Keratinocyte (primary cell): ENCODE measurements around the gene SORBS1. TPM values are rescaled to one million over a fixed set of nuclear protein-coding genes. Genes with fewer than 3 reads are reported as not detected.

Experiments
- DNase-seq: peaks from one replicate; pipeline ENCODE4 v3.0.0-alpha.2; 2011; ENCODE audit warnings: low read depth, missing footprints, low spot score
- FAIRE-seq: peaks from 2 replicates; lab custom pipeline; 2011; peaks lifted over from hg19 to GRCh38; lab: Jason Lieb, UNC
- H2AFZ ChIP-seq: 2 replicates; pipeline ENCODE4 v1.6.0; 2012; ENCODE audit warnings: low read length, control low read depth, inconsistent platforms; ENCODE audit not compliant: control insufficient read depth
- H3K27ac ChIP-seq: 2 replicates; pipeline ENCODE4 v1.5.1; 2011; ENCODE audit warnings: low read length; ENCODE audit not compliant: control insufficient read depth, insufficient read depth
- H3K27me3 ChIP-seq: 3 replicates; pipeline ENCODE4 v1.6.0; 2011; ENCODE audit warnings: low read length; ENCODE audit not compliant: control insufficient read depth, insufficient read depth; ENCODE audit errors: extremely low read depth
- H3K36me3 ChIP-seq, 2 experiments: 2 replicates in 1 of 2; 3 replicates in 1 of 2; pipeline ENCODE4 v1.5.1; 2011; ENCODE audit warnings: low read length in 2 of 2, mild to moderate bottlenecking in 1 of 2; ENCODE audit not compliant: control insufficient read depth in 2 of 2, insufficient read depth in 2 of 2; ENCODE audit errors: extremely low read depth in 1 of 2
- H3K4me1 ChIP-seq: 3 replicates; pipeline ENCODE4 v1.5.1; 2011; ENCODE audit warnings: low read length; ENCODE audit not compliant: control insufficient read depth, insufficient read depth; ENCODE audit errors: extremely low read depth
- H3K4me2 ChIP-seq: 3 replicates; pipeline ENCODE4 v1.6.0; 2011; ENCODE audit warnings: low read depth, low read length; ENCODE audit not compliant: control insufficient read depth, insufficient read depth; ENCODE audit errors: extremely low read depth
- H3K4me3 ChIP-seq, 3 experiments: fragments of 200-600 bp in 1 of 3; sonication (generic) in 1 of 3; 2 replicates in 2 of 3; 3 replicates in 1 of 3; pipeline ENCODE4 v1.5.1; 2011 to 2016; ENCODE audit warnings: low read length in 3 of 3, mild to moderate bottlenecking in 3 of 3, control low read depth in 2 of 3, inconsistent platforms in 1 of 3, low read depth in 1 of 3, mixed read lengths in 1 of 3, mixed run types in 1 of 3, moderate library complexity in 1 of 3; ENCODE audit not compliant: control insufficient read depth in 2 of 3, insufficient read depth in 2 of 3; ENCODE audit errors: extremely low read depth in 1 of 3
- H3K79me2 ChIP-seq: 2 replicates; pipeline ENCODE4 v1.6.0; 2012; ENCODE audit warnings: low read length; ENCODE audit not compliant: control insufficient read depth, insufficient read depth
- H3K9ac ChIP-seq: 3 replicates; pipeline ENCODE4 v1.6.0; 2011; ENCODE audit warnings: low read length; ENCODE audit not compliant: control insufficient read depth, insufficient read depth; ENCODE audit errors: extremely low read depth
- H3K9me1 ChIP-seq: 3 replicates; pipeline ENCODE4 v1.6.0; 2011; ENCODE audit warnings: low read length; ENCODE audit not compliant: control insufficient read depth, insufficient read depth; ENCODE audit errors: extremely low read depth
- H3K9me3 ChIP-seq: 2 replicates; pipeline ENCODE4 v1.5.1; 2012; ENCODE audit warnings: low read depth, low read length; ENCODE audit not compliant: control insufficient read depth
- H4K20me1 ChIP-seq: 3 replicates; pipeline ENCODE4 v1.6.0; 2011; ENCODE audit warnings: low read length; ENCODE audit not compliant: control insufficient read depth, insufficient read depth; ENCODE audit errors: extremely low read depth
- EZH2 ChIP-seq: IDR thresholded peaks from one replicate; pipeline ENCODE4 v1.6.1; 2012; ENCODE audit warnings: inconsistent platforms, mild to moderate bottlenecking, low read length, moderate library complexity
- dilution Hi-C: fragments of 300-500 bp; cut with MboI; formaldehyde crosslinking; loops from one replicate; pipeline ENCODE4 v1.7.0; 2020; ENCODE audit warnings: low sequenced_read_pairs; ENCODE audit not compliant: extremely low pct_ligation_motif_present
- polyA plus RNA-seq, 5 experiments: library from polyadenylated mRNA; depleted of rRNA in 3 of 5; stranded (reverse) in 3 of 5; stranded (forward) in 1 of 5; unstranded in 1 of 5; fragments of >200 nt; gene quantifications; 1 replicate in 1 of 5; 2 replicates in 3 of 5; 3 replicates in 1 of 5; pipeline versions ENCODE4 v1.2.1 to v1.2.3, GENCODE V29; 2011 to 2012; ENCODE audit warnings: missing spikeins in 2 of 5, low read depth in 1 of 5, low replicate concordance in 1 of 5
- TF ChIP-seq, protein P1 (sequence below), 3 experiments: IDR thresholded peaks in 1 of 3; conservative IDR thresholded peaks in 1 of 3; optimal IDR thresholded peaks in 1 of 3; 2 replicates in 2 of 3; 3 replicates in 1 of 3; pipeline versions ENCODE3 to v1.5.1; 2011; ENCODE audit warnings: low read length in 3 of 3, mild to moderate bottlenecking in 3 of 3, moderate library complexity in 2 of 3, control low read depth in 1 of 3, inconsistent platforms in 1 of 3; ENCODE audit not compliant: insufficient read depth in 2 of 3; ENCODE audit errors: extremely low read depth in 1 of 3

The SORBS1 gene
- polyA plus RNA-seq, 1 donor (not counting 4 experiments of a cell fraction or from before 2014, with no cell fraction given): 0.42 TPM

DNA sequence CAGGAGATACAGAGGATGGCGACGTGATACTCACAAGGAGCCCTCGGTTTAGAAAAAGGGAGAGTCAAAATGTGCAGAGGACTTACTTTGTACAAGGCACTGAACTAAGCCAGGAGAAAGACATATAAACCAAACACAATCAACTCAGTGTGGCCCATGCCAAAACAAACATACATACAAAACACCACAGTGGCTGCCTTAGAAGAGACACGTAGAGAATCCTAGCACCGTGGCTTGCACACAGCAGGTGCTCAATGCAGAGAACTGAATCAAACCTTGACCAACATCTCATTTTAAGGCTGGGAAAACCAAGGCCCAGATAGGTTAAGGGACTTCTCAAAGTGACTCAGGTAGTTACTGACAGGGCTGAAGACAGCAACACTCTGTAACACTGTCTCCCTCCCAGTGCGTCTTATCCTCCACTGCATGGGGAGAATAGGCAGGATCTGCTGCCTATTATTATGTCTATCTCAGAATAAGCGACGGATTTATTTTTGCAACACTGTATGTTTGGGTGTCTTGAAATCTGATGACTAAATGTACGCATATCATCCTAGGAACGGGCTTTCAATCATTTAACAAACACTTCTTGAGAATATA is 11.0 kb downstream of the SORBS1 start:
- H3K9me3 ChIP-seq: no peaks in the 10 kb centered on the region
- H3K4me1 ChIP-seq: no peaks in the 10 kb centered on the region
- no peaks in the 10 kb centered on the region for H3K36me3 ChIP-seq
- no peaks in the 10 kb centered on the region for H4K20me1 ChIP-seq
- TF ChIP-seq EZH2: no peak
- TF ChIP-seq, protein P1, sequence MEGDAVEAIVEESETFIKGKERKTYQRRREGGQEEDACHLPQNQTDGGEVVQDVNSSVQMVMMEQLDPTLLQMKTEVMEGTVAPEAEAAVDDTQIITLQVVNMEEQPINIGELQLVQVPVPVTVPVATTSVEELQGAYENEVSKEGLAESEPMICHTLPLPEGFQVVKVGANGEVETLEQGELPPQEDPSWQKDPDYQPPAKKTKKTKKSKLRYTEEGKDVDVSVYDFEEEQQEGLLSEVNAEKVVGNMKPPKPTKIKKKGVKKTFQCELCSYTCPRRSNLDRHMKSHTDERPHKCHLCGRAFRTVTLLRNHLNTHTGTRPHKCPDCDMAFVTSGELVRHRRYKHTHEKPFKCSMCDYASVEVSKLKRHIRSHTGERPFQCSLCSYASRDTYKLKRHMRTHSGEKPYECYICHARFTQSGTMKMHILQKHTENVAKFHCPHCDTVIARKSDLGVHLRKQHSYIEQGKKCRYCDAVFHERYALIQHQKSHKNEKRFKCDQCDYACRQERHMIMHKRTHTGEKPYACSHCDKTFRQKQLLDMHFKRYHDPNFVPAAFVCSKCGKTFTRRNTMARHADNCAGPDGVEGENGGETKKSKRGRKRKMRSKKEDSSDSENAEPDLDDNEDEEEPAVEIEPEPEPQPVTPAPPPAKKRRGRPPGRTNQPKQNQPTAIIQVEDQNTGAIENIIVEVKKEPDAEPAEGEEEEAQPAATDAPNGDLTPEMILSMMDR (optimal IDR thresholded peaks at IDR 0.05 in 1 of 3, IDR thresholded peaks at IDR 0.05 in 1 of 3, conservative IDR thresholded peaks at IDR 0.05 in 1 of 3; ENCODE audit: extremely low read depth in 1 of 3, insufficient read depth in 2 of 3, low read length in 3 of 3): no peak
- H3K79me2 ChIP-seq: no peaks in the 10 kb centered on the region
- H3K4me3 ChIP-seq: no peak overlapping the region
- H3K4me2 ChIP-seq: no peak overlapping the region
- no peak for FAIRE-seq
- H3K27ac ChIP-seq: no peak overlapping the region
- dilution Hi-C loops: no loop called here
- H3K27me3 ChIP-seq: no peaks in the 10 kb centered on the region
- no peak for DNase-seq
- H3K9ac ChIP-seq: no peak overlapping the region
- no peaks in the 10 kb centered on the region for H3K9me1 ChIP-seq
- no peak overlapping the region for H2AFZ ChIP-seq

DNA sequence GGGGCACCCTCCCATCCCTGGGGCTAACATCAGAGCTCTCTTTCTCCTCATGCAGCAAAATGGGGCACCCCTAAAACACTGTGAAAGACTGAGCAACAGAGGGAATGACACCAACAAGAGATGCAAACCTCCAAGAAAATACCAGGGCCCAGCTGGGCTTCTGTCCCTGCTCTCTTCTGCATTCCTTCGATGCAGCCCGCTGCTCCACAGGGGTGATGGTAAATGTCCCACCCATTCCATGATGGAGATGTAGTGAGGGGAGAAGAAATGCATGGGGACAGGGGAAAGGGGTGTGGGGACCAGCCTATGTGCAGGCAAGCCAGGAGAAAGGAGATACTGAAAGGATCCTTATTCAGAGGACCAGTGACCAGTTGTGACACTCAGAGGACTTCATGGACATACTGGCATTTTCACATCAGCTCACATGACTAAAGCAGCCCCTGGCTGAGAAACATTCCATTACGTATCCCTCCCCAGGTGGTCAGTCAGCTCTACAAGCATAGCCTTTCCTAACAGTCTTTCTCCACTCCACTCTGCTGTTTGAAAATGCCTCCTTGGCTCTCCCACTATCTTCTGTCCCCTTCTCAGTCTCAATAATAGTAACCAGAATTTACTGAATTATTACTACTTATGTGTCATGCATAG is 13.3 kb downstream of the SORBS1 start:
- H3K27ac ChIP-seq: no peak overlapping the region
- no peak overlapping the region for H2AFZ ChIP-seq
- H3K79me2 ChIP-seq: no peaks in the 10 kb centered on the region
- DNase-seq (no peak), FAIRE-seq (no peak)
- no peak overlapping the region for H3K4me3 ChIP-seq
- H3K4me1 ChIP-seq: no peaks in the 10 kb centered on the region
- no peaks in the 10 kb centered on the region for H3K27me3 ChIP-seq
- TF ChIP-seq EZH2: no peak
- TF ChIP-seq, protein P1 (optimal IDR thresholded peaks at IDR 0.05 in 1 of 3, IDR thresholded peaks at IDR 0.05 in 1 of 3, conservative IDR thresholded peaks at IDR 0.05 in 1 of 3; ENCODE audit: extremely low read depth in 1 of 3, insufficient read depth in 2 of 3, low read length in 3 of 3): no peak
- H3K36me3 ChIP-seq: no peaks in the 10 kb centered on the region
- H3K4me2 ChIP-seq: no peak overlapping the region
- no peaks in the 10 kb centered on the region for H3K9me1 ChIP-seq
- no peaks in the 10 kb centered on the region for H4K20me1 ChIP-seq
- dilution Hi-C loops: no loop called here
- no peak overlapping the region for H3K9ac ChIP-seq
- H3K9me3 ChIP-seq: no peaks in the 10 kb centered on the region
